ENCODE data around the gene EGFR.

Gene EGFR

DNA sequence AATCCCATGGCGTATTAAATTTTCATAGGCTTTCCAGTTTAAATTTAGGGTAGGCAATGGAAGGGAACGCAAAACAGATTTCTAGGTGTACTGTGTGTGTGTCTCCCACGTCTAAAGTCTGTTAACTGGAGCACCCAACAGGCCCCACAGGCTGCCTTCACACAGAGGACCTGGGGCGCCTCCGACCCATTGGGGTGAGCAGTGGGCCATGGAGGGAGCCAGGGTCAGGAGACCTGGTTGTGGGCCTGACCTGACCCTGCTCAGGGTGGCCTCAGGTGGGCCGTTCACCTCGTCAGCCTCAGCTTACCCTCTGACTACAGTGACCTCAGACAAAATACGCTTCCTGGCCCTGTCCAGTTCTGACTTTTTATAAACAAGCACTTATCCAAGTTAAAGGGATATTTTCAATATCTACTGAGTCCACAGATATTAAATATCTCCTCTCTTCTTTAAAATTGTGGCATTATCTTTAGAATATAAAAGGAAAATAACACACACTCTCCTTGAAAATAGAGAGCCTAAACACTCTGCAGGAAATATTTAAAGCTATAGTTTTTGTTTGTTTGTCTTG, 159.6 kb downstream of the EGFR start:
- no peak for DNase-seq

DNA sequence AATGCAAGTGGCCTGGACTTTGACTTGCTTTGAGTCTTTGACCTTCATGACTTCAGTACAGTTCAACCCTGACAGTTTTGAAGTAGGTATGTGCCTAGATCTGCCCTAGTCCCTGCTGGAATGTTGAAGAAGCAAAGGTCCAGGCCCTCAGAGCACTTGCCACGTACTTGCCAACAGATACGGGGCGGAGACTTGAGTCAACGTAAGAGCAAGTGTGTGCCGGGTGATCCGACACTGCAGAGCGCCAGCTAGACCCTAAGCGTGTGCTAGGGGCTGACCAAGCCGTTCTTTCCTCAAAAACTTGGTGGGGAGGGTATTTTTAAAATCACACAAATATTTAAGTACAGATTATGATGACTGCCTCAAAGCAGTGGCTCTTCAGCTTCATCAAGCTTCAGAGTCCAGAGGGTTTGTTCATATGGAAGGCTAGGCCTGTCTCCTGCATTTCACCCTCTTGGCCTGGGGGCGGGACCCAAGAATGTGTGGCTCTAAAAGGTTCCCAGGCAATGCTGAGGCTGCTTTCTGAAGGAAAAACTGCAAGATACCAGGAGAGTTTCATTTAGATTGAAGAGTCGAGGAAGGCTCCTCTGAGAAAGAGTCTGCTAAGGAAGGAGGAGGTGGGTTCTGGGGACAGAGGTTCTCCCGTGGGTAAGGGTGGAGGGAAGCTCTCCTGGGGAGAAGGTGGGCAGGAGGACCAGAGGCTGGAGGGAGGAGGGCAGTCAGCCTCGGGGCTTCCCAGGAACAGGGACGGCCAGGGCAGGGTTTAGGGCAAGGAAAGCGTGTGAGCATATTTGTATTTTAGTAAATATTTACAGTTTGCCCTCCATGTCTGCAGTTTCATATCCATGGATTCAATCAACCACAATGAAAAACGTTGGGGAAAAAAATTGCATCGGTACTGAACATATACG, 160.3 kb downstream of the EGFR start:
- no peak for DNase-seq

DNA sequence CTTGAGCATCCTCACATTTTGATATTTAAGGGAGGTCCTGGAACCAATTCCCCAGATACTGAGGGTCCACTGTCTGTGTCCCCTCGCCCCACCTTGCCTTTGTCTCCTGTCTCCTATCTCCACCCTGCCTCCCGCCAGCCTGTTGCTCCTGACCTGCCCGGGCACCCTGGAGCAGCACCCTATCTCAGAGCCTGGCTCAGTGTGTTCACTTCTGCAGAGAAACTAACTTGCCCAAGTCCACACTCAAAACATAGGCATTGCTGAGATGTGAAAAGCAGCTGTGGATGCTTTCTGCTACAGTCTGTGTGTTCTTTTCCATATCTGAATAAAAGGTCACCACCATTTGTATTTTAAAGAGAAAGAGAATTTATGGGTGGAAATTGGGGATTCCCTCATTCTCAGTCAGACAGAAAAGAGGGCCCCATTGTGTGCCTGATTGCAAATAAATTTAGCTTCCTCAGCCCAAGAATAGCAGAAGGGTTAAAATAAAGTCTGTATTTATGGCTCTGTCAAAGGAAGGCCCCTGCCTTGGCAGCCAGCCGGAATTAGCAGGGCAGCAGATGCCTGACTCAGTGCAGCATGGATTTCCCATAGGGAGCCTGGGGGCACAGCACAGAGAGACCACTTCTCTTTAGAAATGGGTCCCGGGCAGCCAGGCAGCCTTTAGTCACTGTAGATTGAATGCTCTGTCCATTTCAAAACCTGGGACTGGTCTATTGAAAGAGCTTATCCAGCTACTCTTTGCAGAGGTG, 161.3 kb downstream of the EGFR start:
- no peak for DNase-seq

DNA sequence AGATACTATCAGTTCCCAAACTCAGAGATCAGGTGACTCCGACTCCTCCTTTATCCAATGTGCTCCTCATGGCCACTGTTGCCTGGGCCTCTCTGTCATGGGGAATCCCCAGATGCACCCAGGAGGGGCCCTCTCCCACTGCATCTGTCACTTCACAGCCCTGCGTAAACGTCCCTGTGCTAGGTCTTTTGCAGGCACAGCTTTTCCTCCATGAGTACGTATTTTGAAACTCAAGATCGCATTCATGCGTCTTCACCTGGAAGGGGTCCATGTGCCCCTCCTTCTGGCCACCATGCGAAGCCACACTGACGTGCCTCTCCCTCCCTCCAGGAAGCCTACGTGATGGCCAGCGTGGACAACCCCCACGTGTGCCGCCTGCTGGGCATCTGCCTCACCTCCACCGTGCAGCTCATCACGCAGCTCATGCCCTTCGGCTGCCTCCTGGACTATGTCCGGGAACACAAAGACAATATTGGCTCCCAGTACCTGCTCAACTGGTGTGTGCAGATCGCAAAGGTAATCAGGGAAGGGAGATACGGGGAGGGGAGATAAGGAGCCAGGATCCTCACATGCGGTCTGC, 162.2 kb downstream of the EGFR start:
- no peak for DNase-seq

DNA sequence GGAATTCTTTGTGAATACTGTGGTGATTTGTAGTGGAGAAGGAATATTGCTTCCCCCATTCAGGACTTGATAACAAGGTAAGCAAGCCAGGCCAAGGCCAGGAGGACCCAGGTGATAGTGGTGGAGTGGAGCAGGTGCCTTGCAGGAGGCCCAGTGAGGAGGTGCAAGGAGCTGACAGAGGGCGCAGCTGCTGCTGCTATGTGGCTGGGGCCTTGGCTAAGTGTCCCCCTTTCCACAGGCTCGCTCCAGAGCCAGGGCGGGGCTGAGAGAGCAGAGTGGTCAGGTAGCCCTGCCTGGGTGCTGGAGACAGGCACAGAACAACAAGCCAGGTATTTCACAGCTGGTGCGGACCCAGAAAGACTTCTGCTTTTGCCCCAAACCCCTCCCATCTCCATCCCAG, 162.9 kb downstream of the EGFR start:
- DNase-seq: no peak

DNA sequence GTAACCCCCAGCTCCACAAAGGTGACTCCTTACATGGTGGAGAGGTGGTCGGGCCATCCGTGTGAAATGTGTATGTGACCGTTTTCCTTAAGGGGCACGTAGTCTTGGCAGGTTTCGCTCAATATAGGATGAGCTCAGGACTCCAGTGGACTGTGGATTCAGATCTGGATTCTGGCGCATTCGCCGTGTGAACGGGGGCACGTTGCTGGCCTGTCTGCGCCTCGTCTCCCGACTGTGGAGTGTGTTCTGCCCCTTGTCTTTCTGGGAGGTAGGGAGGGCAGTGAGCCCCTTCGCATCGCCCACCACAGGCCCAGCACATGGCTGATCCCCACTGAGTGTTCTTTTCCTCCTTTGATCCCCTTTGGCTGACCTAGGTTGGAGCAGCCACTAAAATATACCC, 165.1 kb downstream of the EGFR start:
- DNase-seq: no peak

DNA sequence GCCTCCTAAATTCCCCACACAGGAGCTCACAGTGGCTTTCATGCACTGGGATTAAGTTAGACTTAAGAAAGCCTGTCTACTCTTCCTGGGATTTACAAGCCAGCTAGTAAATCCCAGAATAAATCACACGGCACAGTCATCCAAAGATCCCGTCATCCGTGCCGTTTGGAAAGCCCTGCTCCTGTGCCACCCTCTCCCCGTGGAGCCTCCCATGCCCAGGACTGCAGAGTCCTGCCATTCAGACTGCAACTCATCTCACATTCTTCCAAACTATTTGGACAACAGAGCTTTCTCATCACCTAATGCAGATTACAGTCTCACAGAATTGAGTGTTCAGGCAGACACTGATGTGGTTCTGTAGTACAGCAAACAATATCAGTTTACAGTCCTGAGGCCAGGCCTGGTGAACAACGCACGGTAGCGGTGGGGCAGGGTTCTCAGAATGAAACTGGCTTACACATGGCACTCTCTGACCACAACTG, 166.5 kb downstream of the EGFR start:
- DNase-seq: no peak

DNA sequence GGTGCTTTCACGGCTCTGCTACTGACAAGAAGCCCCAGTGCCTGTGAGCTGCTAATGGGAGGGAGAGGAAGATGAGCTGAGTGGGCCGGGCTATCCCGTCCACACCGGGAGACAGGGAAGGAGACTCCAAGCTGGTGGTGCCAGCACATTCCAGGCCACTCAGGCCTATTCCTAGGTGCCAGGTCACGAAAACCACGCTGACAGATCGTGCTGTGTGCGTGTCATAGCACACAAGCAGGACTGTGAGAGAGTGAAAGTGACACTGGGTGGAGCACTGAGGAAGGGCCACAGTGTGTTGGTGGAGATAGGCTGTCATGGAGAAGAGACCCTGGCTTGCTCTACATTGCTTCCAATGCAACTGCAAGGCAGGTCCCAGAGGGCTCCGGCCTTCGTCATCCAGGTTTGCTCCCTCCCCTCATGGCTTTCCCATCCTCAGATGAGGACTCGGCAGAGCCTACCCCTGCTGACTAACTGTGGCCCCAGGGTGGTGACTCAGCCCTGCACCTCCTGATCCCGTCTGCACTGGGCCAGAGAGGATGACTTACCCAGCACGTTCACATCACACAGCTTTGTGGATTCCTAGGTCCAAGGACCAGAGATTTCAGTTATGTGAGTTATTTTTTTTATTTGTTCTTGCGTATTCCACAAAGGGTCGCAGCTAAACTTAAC, 167.3 kb downstream of the EGFR start:
- DNase-seq: no peak

DNA sequence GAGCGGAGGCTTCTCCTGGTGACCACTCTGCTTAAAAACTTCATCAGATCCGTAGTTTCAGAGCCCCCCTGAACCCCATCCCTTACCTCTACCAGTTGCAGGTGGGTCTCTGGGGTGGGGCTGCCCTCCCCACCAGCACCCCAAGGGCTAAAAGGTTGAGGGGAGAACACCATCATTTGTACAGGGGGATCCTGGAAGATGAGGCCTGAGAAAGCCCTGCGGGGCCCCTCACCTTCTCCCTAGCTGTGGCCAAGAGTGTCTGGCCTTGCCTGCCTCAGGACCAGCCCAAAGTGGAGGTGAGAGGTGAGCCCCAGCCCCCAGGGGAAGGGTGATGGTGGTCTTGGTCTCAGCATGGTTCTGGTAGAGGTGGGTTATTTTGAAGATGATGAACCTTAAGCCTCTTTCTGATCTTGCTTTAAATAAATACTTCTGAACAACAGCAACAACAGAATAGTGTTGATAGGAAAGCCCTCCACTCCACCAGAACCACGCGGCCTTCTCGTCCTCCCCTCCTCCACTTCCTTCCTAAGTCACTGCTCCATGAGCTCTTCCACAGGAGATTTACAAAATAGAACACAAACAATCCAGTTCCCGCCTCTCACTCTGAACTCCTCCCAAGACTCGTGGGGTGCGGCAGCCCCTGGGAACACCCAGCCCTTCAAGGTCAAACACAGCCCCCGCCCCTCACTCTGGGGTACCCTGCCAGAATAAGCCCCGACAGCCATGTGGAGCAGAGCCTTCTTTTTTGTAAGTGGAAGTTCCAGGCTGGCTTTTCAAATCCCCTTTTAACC, 169.1 kb downstream of the EGFR start:
- DNase-seq: no peak

DNA sequence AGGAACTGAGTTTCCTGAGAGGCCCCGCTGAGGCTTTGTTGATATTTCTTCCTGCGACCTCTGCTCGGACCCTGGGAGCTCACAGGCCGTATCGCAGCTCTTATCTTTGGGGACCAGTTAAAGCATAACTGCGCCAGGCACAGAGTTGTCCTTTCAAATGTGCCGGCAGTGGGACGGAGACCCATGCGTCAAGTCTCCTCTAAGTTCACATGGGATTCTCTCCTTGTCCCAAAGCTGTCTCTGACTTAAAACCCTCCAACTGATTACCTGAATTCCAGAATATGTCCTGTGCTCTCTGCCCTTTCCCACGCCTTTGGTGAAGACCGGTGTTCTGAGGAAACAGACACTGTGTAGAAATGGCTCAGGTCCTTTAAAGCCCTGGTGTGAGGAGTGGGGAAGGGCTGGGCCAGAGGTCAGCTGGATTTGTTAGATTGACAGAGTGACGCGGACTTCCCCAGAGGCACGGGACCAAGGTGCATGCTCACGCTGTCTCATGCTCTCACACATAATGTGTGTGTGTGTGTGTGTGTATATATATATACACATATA, 169.8 kb downstream of the EGFR start:
- DNase-seq: no peak

DNA sequence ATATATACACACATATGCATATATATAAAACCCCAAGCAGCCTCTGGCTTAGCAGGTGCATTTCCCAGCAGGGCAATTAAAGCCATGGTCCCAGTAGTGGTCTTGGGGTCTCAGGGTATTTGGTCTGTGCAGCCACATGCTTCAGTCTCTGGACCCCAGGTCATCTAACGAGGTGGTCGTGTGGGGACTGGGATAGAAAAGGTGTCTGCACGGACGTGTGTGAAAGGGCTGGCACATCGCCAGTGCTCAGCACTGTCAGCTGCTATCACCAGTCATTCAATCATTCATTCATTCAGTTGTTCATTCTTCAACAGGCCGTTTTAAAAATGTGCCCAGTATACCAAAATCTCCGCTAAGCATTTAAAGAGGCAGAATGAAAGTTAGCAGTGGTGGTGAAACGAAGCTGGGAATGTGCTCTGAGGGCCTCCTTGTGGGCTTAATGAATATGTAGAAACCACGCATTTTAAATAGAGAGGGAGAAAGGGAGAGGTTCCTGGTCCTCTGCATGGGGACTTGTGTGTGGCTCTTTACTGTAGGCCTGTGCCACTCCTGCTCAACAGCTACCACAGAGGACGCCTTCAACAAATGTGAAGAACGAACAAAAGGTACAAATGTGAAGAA, 170.4 kb downstream of the EGFR start:
- DNase-seq: no peak

DNA sequence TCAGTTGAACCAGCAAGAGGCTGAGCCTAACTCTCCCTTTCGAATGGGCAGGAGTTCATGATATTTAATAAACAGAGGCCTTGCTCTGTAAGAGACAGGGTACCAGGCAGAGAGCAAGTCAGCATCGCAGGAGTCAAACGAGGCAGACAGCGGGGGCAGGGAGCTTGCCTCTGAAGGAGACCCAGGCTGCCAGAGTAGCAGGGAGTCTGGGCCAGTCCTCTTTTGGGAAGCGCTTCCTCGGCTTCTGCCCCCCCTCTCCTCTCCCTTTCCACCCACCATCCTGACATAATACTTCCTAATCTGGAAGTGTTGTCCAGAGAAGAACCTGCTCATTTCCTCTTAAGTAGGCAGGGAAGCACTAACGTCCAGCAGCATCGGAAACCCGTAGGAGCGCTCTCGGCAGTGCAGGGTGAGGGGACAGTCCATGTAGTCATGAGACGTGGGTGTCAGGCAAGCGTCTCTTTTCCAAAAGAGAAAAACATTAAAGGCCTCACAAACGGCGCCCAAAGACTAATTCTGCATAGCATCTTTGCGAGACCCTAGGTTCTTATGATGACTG, 171.1 kb downstream of the EGFR start:
- DNase-seq: no peak

DNA sequence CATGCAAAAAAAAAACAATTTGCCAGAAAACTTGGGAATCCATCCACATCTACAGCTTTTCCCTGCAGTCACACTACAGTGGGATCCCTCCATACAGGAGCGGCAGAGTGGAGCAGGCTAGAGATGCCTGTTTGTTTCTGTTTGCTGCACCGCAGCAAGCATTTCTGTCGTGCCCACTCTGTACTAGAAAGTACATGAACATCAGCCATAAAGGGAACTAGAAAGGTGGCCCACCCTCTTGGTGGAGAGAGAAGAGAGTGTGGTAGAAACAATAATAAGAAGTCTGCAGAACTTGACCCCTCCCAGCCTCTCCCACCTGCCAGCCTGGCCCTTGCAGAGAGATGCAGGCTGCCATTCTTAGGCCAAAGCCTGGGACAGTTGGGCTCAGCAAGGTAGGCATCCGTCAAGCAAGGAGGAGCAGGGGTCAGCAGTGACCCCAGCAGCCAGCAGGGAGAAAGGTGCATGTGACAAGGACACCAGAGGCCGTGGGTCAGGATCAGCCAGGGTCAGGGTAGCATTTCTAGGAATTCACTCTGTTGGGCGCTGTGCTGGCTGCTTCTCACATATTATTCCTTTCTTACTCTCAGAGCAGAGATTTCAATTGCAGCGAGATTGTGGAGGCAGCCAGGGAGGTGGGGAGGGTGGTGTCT, 171.8 kb downstream of the EGFR start:
- no peak for DNase-seq

DNA sequence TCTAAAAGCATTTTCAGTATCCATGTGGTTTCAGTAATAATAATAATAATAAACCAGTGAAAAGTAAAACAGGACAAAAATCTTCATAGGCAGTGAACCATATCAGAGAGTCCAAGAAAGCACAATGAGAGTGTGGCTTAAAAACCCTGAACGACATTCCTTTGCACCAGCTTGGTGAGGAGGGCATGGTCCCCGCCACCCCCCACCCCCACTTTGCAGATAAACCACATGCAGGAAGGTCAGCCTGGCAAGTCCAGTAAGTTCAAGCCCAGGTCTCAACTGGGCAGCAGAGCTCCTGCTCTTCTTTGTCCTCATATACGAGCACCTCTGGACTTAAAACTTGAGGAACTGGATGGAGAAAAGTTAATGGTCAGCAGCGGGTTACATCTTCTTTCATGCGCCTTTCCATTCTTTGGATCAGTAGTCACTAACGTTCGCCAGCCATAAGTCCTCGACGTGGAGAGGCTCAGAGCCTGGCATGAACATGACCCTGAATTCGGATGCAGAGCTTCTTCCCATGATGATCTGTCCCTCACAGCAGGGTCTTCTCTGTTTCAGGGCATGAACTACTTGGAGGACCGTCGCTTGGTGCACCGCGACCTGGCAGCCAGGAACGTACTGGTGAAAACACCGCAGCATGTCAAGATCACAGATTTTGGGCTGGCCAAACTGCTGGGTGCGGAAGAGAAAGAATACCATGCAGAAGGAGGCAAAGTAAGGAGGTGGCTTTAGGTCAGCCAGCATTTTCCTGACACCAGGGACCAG, 172.5 kb downstream of the EGFR start:
- no peak for DNase-seq

DNA sequence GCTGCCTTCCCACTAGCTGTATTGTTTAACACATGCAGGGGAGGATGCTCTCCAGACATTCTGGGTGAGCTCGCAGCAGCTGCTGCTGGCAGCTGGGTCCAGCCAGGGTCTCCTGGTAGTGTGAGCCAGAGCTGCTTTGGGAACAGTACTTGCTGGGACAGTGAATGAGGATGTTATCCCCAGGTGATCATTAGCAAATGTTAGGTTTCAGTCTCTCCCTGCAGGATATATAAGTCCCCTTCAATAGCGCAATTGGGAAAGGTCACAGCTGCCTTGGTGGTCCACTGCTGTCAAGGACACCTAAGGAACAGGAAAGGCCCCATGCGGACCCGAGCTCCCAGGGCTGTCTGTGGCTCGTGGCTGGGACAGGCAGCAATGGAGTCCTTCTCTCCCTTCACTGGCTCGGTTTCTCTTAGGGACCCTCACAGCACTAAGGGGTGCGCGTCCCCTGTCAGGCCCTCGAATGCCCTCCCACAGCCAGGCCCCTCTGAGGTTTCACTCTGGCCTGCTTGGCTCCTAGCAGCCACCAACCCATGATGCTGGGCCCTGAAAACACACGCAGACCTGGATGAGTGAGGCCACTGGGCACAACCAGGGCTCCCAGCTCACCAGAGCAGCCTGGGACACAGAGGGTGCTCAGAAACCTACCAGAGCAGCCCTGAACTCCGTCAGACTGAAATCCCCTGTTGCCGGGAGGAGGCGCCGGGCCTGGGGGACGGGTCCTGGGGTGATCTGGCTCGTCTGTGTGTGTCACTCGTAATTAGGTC, 173.3 kb downstream of the EGFR start:
- no peak for DNase-seq

DNA sequence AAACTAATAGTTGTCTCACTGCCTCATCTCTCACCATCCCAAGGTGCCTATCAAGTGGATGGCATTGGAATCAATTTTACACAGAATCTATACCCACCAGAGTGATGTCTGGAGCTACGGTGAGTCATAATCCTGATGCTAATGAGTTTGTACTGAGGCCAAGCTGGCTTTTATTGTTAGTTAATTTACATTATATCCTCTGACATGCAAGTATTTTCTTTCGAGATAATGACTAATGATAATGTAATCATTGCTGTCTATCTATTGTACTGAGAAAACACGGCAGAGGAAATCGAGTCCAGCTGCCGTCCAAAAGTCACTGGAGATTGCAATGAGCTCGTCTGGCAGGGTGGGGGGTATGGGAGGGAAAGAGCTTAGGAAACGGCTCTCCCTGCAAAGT, 173.9 kb downstream of the EGFR start:
- DNase-seq: no peak

DNA sequence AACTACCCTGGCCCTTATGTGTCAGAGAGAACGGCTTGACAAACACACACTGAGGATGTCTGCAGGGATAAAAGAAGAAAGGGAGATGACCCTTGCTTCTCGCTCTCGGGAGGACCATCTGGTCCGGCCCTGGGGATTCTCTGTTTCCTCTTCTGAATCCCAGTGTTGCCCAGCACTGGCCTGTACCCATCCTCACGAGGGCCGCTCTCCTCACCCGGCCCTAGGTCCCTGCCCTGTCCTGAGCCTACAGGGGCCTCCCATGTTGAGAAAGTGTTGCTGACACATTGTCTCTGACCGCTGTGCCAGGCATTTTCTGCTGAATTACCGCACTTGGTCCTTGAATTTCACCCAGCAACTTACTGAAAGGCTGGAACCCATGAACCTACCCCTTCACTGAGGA, 174.4 kb downstream of the EGFR start:
- DNase-seq: no peak

DNA sequence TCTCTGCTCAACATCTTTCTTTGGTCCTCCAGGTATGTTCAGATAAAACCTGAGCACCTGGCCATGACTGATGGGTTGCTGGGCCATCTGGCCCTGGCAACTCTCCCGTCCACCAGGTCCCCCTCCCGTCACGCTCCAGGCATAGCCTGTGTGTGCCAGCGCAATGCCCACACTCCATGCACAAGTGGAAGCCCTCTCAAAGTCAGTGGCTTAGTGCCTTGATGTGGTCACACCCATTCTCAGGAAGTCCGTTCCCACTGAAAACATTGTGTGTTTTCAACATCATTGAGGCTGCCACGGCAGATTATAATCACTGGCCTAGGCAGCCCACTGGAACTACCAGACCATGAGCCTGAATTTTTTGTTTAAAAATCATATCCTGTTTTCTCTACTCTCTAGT, 175.7 kb downstream of the EGFR start:
- no peak for DNase-seq

Data from Kasumi-1 (cell line).